Mucosa of descending colon (tissue), 3 donors: Measurements from ENCODE around the gene NDUFC1. TPM values are rescaled to one million over a fixed set of nuclear protein-coding genes. Genes with fewer than 3 reads are reported as not detected.
"Not testable (repeated sequence)": the region's sequence is repeated elsewhere in the genome, so short reads cannot be mapped to it uniquely, and the experiment has no call there.

Source experiments
- ATAC-seq: fragments of 200-7000 bp; cut with Tn5 transposase; one replicate; pipeline ENCODE4 v1.9.1; 2020; ENCODE audit warnings: mild to moderate bottlenecking, moderate library complexity
- DNase-seq, 3 donors: peaks; one replicate each; pipeline ENCODE4 v3.0.0-alpha.2; 2020
- H3K36me3 ChIP-seq: fragments of 200-600 bp; one replicate; pipeline ENCODE4 v1.8.0; 2021; ENCODE audit warnings: low read depth, mild to moderate bottlenecking
- H3K4me1 ChIP-seq: fragments of 200-600 bp; one replicate; pipeline ENCODE4 v1.8.0; 2021; ENCODE audit warnings: low read depth, mild to moderate bottlenecking
- H3K4me3 ChIP-seq: fragments of 200-600 bp; one replicate; pipeline ENCODE4 v1.8.0; 2021; ENCODE audit warnings: mild to moderate bottlenecking
- H3K9me3 ChIP-seq: fragments of 200-600 bp; one replicate; pipeline ENCODE4 v1.8.0; 2021; ENCODE audit warnings: mild to moderate bottlenecking
- CTCF ChIP-seq: fragments of 200-600 bp; IDR thresholded peaks from one replicate; pipeline ENCODE4 v1.8.0; 2022; ENCODE audit warnings: antibody characterized with exemption, mild to moderate bottlenecking
- intact Hi-C, 2 donors: fragments of 100-400 bp; cut with DNase I in 1 of 2; cut with micrococcal nuclease in 1 of 2; formaldehyde crosslinking; loops; one replicate each; pipeline versions ENCODE4 v1.11.0 to v1.11.1; 2022; cut with DNase I, micrococcal nuclease
- total RNA-seq, 3 donors: library from RNA; stranded (reverse); fragmentation: NEBNext Ultra II Directional in 2 of 3; extraction: Animal tissue kit (Norgen Biotek cat#: 25700) in 2 of 3; gene quantifications; one replicate each; pipeline versions ENCODE4 v1.2.1 to v1.2.4, GENCODE V29; 2021 to 2023
- donor health status: DM: no; HTN: no; CAD: no; lungs with moderate emphysema.
- donor health status: DM: no; HTN: no; CAD: no.
- donor health status: DM: no; HTN: yes; CAD: no.

Gene NDUFC1
- total RNA-seq, 3 donors from 2014 or later = 68.0 to 89.3 (median 85.8) TPM

- intact Hi-C loops = no loop called here
- ATAC-seq = no peak
- no peaks in the 10 kb centered on the region for H3K4me1 ChIP-seq
- no peaks in the 10 kb centered on the region for H3K36me3 ChIP-seq
- no peak for TF ChIP-seq CTCF
- H3K9me3 ChIP-seq = no peaks in the 10 kb centered on the region
- no peak for DNase-seq
- H3K4me3 ChIP-seq = no peak overlapping the region
These were observed 35.0 kb downstream of the NDUFC1 start for GRCh38 chr4:139267301-139267700.

DNA sequence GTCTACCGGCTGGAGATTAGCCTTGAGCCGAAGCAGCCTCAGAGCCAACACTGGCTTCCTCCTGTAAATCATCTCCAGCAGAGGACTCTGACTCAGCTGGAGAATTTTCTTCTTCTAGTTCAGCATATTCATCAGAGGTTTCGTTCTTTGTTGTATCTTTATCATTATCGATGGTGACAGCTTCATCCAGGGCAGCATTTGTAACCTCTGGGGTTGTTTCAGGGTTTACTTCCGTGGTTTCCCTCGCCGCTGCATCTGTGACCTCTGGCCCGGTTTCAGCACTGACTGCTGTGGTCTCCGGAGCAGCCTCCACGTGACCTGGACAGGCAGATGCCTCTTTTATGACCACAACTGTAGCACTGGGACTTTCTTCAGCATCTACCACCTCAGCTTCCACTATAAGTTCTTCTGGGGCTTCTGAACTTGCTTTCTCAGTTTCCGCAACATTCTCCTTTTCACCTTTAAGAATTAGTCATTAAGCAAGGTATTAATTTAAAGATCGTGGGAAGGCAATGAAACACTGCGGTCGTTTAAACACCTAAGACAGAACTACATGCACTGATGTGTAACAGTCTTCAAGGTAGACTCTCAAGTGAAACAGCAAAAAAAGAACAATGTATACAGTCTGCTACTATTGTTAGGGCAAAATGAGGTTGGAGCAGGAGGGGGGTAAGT, 35.6 kb downstream of the NDUFC1 start:
- ATAC-seq (peak; percentile 97), DNase-seq (peak; percentile 75 to 83 (median 80))
- H3K36me3 ChIP-seq = no peaks in the 10 kb centered on the region
- no peak for TF ChIP-seq CTCF
- no peaks in the 10 kb centered on the region for H3K4me1 ChIP-seq
- no peaks in the 10 kb centered on the region for H3K9me3 ChIP-seq
- no peak overlapping the region for H3K4me3 ChIP-seq
- intact Hi-C loops = no loop called here

- DNase-seq (no peak), ATAC-seq (no peak)
- no peak for TF ChIP-seq CTCF
- no peak overlapping the region for H3K4me3 ChIP-seq
- no peaks in the 10 kb centered on the region for H3K36me3 ChIP-seq
- no peaks in the 10 kb centered on the region for H3K9me3 ChIP-seq
- intact Hi-C loops = no loop called here
- no peaks in the 10 kb centered on the region for H3K4me1 ChIP-seq
These were observed 36.1 kb downstream of the NDUFC1 start for GRCh38 chr4:139266208-139266582.

- Histone ChIP-seq H3K36me3 (no peaks in the 10 kb centered on the region), H3K4me1 (no peaks in the 10 kb centered on the region), H3K4me3 (no peak overlapping the region), H3K9me3 (no peaks in the 10 kb centered on the region)
- ATAC-seq (no peak), DNase-seq (no peak)
- no peak for TF ChIP-seq CTCF
- intact Hi-C loops = no loop called here
These were observed 36.6 kb downstream of the NDUFC1 start for GRCh38 chr4:139265654-139266053.

GRCh38 chr4:139256349-139256748, 45.9 kb downstream of the NDUFC1 start:
- ATAC-seq (no peak), DNase-seq (no peak)
- intact Hi-C loops = no loop called here
- no peak for TF ChIP-seq CTCF
- Histone ChIP-seq H3K4me1 (no peaks in the 10 kb centered on the region), H3K4me3 (no peak overlapping the region), H3K36me3 (no peaks in the 10 kb centered on the region), H3K9me3 (no peaks in the 10 kb centered on the region)

- H3K4me1 ChIP-seq, H3K36me3 ChIP-seq, intact Hi-C loops, H3K4me3 ChIP-seq, DNase-seq, H3K9me3 ChIP-seq, ATAC-seq: not testable (repeated sequence)
These were observed 46.7 kb downstream of the NDUFC1 start for GRCh38 chr4:139255581-139255980.
